ENCODE results near the gene NT5E.

The NT5E gene

DNA sequence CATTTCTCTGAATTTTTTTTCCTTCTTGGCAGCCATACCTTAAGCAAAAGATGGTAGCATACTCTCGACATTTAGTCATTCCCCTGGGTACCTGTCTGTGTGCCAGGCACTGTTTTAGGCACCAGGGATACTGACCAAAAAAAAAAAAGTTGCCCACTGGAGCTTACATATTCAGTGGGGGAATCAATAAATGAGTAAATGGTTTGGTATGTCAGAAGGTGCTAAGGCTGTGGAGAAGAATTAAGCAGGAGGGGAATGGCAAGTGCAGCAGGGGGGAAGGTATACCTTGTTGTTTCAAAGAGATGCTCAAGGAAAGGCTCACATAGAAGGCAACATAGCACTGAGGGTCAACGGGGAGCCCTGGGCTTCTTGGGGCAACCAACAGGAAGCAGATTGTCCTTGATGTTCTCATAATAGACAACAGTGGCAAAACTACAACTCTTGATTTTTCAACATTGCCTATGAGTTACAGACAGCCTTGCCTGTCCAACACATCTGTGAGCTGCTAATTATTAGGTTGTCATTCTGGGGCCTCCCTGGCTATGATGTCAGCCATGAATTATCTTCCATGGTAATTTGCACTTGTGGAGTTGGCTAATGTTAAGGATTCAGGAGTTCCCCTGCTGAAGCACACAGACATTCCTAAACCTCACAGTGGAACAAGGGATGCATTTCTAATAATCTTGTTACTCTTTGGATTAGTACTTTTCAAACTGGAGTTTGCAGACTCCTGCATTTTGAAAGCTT is 19.6 kb downstream of the NT5E start:
- no peak for ATAC-seq
- TF ChIP-seq TOX (CRISPR knock-in tag; IDR thresholded peaks at IDR 0.05; ENCODE audit: borderline replicate concordance), result no peak
- no peak for TF ChIP-seq OSR1 (CRISPR knock-in tag; IDR thresholded peaks at IDR 0.05)
- TF ChIP-seq TCF4 (CRISPR knock-in tag; IDR thresholded peaks at IDR 0.05; ENCODE audit: borderline replicate concordance), result no peak
- TF ChIP-seq SNAI2 (CRISPR knock-in tag; IDR thresholded peaks at IDR 0.05), result no peak
- TF ChIP-seq, protein P1, sequence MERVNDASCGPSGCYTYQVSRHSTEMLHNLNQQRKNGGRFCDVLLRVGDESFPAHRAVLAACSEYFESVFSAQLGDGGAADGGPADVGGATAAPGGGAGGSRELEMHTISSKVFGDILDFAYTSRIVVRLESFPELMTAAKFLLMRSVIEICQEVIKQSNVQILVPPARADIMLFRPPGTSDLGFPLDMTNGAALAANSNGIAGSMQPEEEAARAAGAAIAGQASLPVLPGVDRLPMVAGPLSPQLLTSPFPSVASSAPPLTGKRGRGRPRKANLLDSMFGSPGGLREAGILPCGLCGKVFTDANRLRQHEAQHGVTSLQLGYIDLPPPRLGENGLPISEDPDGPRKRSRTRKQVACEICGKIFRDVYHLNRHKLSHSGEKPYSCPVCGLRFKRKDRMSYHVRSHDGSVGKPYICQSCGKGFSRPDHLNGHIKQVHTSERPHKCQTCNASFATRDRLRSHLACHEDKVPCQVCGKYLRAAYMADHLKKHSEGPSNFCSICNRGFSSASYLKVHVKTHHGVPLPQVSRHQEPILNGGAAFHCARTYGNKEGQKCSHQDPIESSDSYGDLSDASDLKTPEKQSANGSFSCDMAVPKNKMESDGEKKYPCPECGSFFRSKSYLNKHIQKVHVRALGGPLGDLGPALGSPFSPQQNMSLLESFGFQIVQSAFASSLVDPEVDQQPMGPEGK (CRISPR knock-in tag; IDR thresholded peaks at IDR 0.05; ENCODE audit: borderline replicate concordance), result no peak
- no peak for TF ChIP-seq ESRRG (CRISPR knock-in tag; IDR thresholded peaks at IDR 0.05)
- TF ChIP-seq, protein P2, sequence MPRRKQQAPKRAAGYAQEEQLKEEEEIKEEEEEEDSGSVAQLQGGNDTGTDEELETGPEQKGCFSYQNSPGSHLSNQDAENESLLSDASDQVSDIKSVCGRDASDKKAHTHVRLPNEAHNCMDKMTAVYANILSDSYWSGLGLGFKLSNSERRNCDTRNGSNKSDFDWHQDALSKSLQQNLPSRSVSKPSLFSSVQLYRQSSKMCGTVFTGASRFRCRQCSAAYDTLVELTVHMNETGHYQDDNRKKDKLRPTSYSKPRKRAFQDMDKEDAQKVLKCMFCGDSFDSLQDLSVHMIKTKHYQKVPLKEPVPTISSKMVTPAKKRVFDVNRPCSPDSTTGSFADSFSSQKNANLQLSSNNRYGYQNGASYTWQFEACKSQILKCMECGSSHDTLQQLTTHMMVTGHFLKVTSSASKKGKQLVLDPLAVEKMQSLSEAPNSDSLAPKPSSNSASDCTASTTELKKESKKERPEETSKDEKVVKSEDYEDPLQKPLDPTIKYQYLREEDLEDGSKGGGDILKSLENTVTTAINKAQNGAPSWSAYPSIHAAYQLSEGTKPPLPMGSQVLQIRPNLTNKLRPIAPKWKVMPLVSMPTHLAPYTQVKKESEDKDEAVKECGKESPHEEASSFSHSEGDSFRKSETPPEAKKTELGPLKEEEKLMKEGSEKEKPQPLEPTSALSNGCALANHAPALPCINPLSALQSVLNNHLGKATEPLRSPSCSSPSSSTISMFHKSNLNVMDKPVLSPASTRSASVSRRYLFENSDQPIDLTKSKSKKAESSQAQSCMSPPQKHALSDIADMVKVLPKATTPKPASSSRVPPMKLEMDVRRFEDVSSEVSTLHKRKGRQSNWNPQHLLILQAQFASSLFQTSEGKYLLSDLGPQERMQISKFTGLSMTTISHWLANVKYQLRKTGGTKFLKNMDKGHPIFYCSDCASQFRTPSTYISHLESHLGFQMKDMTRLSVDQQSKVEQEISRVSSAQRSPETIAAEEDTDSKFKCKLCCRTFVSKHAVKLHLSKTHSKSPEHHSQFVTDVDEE (CRISPR knock-in tag; IDR thresholded peaks at IDR 0.05), result no peak
- TF ChIP-seq, protein P3, sequence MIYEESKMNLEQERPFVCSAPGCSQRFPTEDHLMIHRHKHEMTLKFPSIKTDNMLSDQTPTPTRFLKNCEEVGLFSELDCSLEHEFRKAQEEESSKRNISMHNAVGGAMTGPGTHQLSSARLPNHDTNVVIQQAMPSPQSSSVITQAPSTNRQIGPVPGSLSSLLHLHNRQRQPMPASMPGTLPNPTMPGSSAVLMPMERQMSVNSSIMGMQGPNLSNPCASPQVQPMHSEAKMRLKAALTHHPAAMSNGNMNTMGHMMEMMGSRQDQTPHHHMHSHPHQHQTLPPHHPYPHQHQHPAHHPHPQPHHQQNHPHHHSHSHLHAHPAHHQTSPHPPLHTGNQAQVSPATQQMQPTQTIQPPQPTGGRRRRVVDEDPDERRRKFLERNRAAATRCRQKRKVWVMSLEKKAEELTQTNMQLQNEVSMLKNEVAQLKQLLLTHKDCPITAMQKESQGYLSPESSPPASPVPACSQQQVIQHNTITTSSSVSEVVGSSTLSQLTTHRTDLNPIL (CRISPR knock-in tag; IDR thresholded peaks at IDR 0.05; ENCODE audit: low read depth), result no peak
- TF ChIP-seq ZC3H10 (CRISPR knock-in tag; IDR thresholded peaks at IDR 0.05), result no peak

DNA sequence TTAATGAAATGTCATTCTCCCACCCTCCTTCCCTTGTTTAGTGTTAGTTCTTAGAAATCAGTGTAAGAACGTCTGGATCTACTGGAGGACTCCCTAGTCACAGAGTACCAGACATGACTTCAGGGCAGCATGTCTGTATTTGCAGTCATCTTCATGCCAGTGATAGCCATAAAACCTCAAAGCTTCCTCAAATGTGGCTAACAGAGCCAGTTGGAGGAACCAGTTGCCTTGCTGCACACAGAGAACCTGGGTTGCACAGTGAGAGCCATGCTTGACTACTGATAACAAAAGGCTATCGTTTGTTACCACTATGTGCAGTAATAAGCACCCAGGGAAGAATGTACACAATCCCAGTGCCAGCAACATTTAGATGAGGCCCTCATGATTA is 20.1 kb downstream of the NT5E start:
- no peak for ATAC-seq
- TF ChIP-seq, protein P1 (CRISPR knock-in tag; IDR thresholded peaks at IDR 0.05; ENCODE audit: borderline replicate concordance), result no peak
- no peak for TF ChIP-seq SNAI2 (CRISPR knock-in tag; IDR thresholded peaks at IDR 0.05)
- TF ChIP-seq, protein P4, sequence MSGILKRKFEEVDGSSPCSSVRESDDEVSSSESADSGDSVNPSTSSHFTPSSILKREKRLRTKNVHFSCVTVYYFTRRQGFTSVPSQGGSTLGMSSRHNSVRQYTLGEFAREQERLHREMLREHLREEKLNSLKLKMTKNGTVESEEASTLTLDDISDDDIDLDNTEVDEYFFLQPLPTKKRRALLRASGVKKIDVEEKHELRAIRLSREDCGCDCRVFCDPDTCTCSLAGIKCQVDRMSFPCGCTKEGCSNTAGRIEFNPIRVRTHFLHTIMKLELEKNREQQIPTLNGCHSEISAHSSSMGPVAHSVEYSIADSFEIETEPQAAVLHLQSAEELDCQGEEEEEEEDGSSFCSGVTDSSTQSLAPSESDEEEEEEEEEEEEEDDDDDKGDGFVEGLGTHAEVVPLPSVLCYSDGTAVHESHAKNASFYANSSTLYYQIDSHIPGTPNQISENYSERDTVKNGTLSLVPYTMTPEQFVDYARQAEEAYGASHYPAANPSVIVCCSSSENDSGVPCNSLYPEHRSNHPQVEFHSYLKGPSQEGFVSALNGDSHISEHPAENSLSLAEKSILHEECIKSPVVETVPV (CRISPR knock-in tag; IDR thresholded peaks at IDR 0.05), result no peak

DNA sequence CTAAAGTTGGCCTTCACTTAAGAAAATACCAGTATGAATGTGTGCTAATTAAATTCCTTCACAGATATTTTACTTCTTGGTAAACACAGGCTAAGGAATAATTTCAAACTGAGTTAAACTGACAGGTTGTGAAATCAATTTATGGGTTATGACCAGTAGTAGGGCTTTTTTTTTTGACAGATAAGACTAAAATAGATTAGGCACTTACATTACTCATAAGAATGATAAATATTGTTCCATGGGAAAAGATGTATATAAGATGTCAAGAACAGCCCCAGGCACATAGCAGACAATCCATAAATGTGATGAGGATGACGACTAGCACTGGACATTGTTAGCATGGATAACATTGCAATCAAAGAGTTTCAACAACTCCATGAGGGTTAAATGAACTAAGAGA is 22.9 kb downstream of the NT5E start:
- peak; percentile 55; the same call in 1 of the 2 replicates for TF ChIP-seq ZC3H10 (CRISPR knock-in tag; IDR thresholded peaks at IDR 0.05)
- TF ChIP-seq ISL1 (CRISPR knock-in tag; IDR thresholded peaks at IDR 0.05), result peak; percentile 88
- no peak for TF ChIP-seq GLIS3 (CRISPR knock-in tag; IDR thresholded peaks at IDR 0.05)
- TF ChIP-seq, protein P5, sequence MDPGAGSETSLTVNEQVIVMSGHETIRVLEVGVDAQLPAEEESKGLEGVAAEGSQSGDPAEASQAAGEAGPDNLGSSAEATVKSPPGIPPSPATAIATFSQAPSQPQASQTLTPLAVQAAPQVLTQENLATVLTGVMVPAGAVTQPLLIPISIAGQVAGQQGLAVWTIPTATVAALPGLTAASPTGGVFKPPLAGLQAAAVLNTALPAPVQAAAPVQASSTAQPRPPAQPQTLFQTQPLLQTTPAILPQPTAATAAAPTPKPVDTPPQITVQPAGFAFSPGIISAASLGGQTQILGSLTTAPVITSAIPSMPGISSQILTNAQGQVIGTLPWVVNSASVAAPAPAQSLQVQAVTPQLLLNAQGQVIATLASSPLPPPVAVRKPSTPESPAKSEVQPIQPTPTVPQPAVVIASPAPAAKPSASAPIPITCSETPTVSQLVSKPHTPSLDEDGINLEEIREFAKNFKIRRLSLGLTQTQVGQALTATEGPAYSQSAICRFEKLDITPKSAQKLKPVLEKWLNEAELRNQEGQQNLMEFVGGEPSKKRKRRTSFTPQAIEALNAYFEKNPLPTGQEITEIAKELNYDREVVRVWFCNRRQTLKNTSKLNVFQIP (CRISPR knock-in tag; IDR thresholded peaks at IDR 0.05; ENCODE audit: borderline replicate concordance, low read depth), result no peak
- peak; percentile 56; the same call in 1 of the 2 replicates for TF ChIP-seq TOX (CRISPR knock-in tag; IDR thresholded peaks at IDR 0.05; ENCODE audit: borderline replicate concordance)
- ATAC-seq, result peak; percentile 47

DNA sequence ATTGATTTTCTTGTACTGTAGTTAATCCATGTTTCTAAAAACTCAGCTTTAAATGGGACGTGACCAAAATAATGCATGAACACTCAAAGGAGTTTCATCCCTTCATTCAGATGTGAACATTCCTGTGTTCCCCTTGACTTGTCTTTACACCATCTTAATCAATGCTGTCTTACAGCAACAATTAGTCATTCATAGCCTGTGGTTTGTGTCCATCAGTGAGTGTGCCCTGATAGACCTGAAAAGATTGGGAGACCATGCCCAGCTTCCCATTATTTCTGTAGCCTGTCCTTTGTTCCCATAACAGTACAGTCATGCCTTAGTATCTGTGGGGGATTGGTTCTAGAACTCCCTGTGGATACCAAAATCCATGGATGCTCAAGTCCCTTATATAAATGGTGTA is 23.9 kb downstream of the NT5E start:
- TF ChIP-seq, protein P4 (CRISPR knock-in tag; IDR thresholded peaks at IDR 0.05), result no peak
- TF ChIP-seq ZNF70 (CRISPR knock-in tag; IDR thresholded peaks at IDR 0.05) (no peak), RARB (CRISPR knock-in tag; IDR thresholded peaks at IDR 0.05) (no peak), ISL1 (CRISPR knock-in tag; IDR thresholded peaks at IDR 0.05) (no peak), OSR1 (CRISPR knock-in tag; IDR thresholded peaks at IDR 0.05) (no peak), ZC3H10 (CRISPR knock-in tag; IDR thresholded peaks at IDR 0.05) (no peak)
- ATAC-seq, result no peak
